Measurements from ENCODE around the gene GADD45GIP1. TPM values are rescaled to one million over a fixed set of nuclear protein-coding genes. Genes with fewer than 3 reads are reported as not detected.

The GADD45GIP1 gene
- polyA plus RNA-seq, 1 of the 3 experiments (the other 2 are of a cell fraction): 91.8 TPM

- H3K79me2 ChIP-seq (ENCODE audit: insufficient read depth): no peaks in the 10 kb centered on the region
- DNase-seq: peak; percentile 89
- H3K9me3 ChIP-seq: no peaks in the 10 kb centered on the region
- H3F3A ChIP-seq (replicated peaks; ENCODE audit: insufficient read depth): peaks cover 13% of the 10 kb centered on the region
- peak overlapping the region; percentile 68; the same call in 1 of the 2 replicates for H3K9ac ChIP-seq
- no peaks in the 10 kb centered on the region for H4K20me1 ChIP-seq (ENCODE audit: insufficient read depth)
- H3K27ac ChIP-seq (ENCODE audit: low read depth in 2 of 2, low read length in 1 of 2): peak overlapping the region; percentile 59 to 75
- ChIA-PET POLR2A (interaction anchor here (0.8 to 2.0 kb wide), 15 partner anchors 9 to 190 kb away, joined by 3 to 17 read pairs (median 4); partner anchors contain the start of genes CALR, GADD45GIP1 and RAD23A), CTCF (interaction anchor here (0.7 to 24.6 kb wide), 86 partner anchors 11 to 871 kb away, joined by 3 to 603 read pairs (median 6); partner anchors contain the start of genes CALR, DNASE2, FARSA and GADD45GIP1)
- peak overlapping the region; percentile 96 for H2AFZ ChIP-seq (ENCODE audit: low read depth)
- WGBS (ENCODE audit: low lambda C conversion rate): 6% methylated on average over 14 of the region's 34 CpGs
- H3K27me3 ChIP-seq (ENCODE audit: insufficient read depth): no peaks in the 10 kb centered on the region
- peaks cover 6 to 14% of the 10 kb centered on the region in 2 experiments; a peak in 3 of 4 replicates for H3K4me1 ChIP-seq (ENCODE audit: control insufficient read depth in 1 of 2, insufficient read depth in 2 of 2, low read depth in 1 of 2, low read length in 1 of 2)
- H3K36me3 ChIP-seq (replicated peaks in 1 of 2; ENCODE audit: control insufficient read depth in 1 of 2, insufficient read depth in 2 of 2, low read length in 1 of 2): no peaks in the 10 kb centered on the region
- H3K4me2 ChIP-seq: peak overlapping the region; percentile 83
- peak overlapping the region; percentile 48 to 63 for H3K4me3 ChIP-seq (ENCODE audit: low read depth in 2 of 2, low read length in 1 of 2)
- no peaks in the 10 kb centered on the region for H3K9me2 ChIP-seq
- no peak for TF ChIP-seq NFIC (IDR thresholded peaks at IDR 0.05; ENCODE audit: borderline replicate concordance)
- no peak for TF ChIP-seq TCF12 (IDR thresholded peaks at IDR 0.05)
- TF ChIP-seq CHD2 (IDR thresholded peaks at IDR 0.05; ENCODE audit: low read length, partially characterized antibody): no peak
- TF ChIP-seq RXRA (IDR thresholded peaks at IDR 0.05; ENCODE audit: borderline replicate concordance, low read depth): no peak
- TF ChIP-seq EP300 (IDR thresholded peaks at IDR 0.05; ENCODE audit: borderline replicate concordance in 1 of 2, low read depth in 1 of 2, low read length in 1 of 2): no peak
- TF ChIP-seq YY1 (IDR thresholded peaks at IDR 0.05; ENCODE audit: low read depth): 0 out of 2 replicates have a peak, but pooled peaks have one; percentile 10
- TF ChIP-seq TEAD4 (IDR thresholded peaks at IDR 0.05; ENCODE audit: borderline replicate concordance, insufficient read depth): no peak
- peak; percentile 61; the same call in 1 of the 2 replicates for TF ChIP-seq SMC3 (IDR thresholded peaks at IDR 0.05; ENCODE audit: low read depth, low read length)
- no peak for TF ChIP-seq NRF1 (IDR thresholded peaks at IDR 0.05; ENCODE audit: low read depth, low read length)
- TF ChIP-seq ELF1 (IDR thresholded peaks at IDR 0.05): no peak
- no peak for TF ChIP-seq USF1 (IDR thresholded peaks at IDR 0.05; ENCODE audit: borderline replicate concordance, low read depth)
- no peak for TF ChIP-seq USF2 (IDR thresholded peaks at IDR 0.05; ENCODE audit: borderline replicate concordance, low read depth, low read length)
- TF ChIP-seq RFX5 (IDR thresholded peaks at IDR 0.05; ENCODE audit: low read length): no peak
- no peak for TF ChIP-seq JUND (IDR thresholded peaks at IDR 0.05)
- no peak for TF ChIP-seq FOSL2 (IDR thresholded peaks at IDR 0.05; ENCODE audit: borderline replicate concordance, low read depth)
- peak; percentile 19; the same call in 1 of the 2 replicates for TF ChIP-seq TAF1 (IDR thresholded peaks at IDR 0.05; ENCODE audit: borderline replicate concordance, low read depth, low read length)
- TF ChIP-seq CTCF (IDR thresholded peaks at IDR 0.05): peak; percentile 78
- TF ChIP-seq MAX (IDR thresholded peaks at IDR 0.05; ENCODE audit: low read depth): 0 out of 2 replicates have a peak, but pooled peaks have one; percentile 28
- TF ChIP-seq GABPA (IDR thresholded peaks at IDR 0.05; ENCODE audit: low read depth): no peak
- TF ChIP-seq POLR2AphosphoS5 (IDR thresholded peaks at IDR 0.05; ENCODE audit: low read depth, low read length): no peak
- no peak for TF ChIP-seq FOXJ3 (CRISPR knock-in tag; IDR thresholded peaks at IDR 0.05)
- TF ChIP-seq GATA2 (CRISPR knock-in tag; IDR thresholded peaks at IDR 0.05): no peak
- no peak; the same call in 1 of the 2 replicates for TF ChIP-seq RCOR1 (IDR thresholded peaks at IDR 0.05; ENCODE audit: low read length)
- no peak for TF ChIP-seq SIN3A (IDR thresholded peaks at IDR 0.05; ENCODE audit: borderline replicate concordance, low read depth, low read length)
- TF ChIP-seq REST (IDR thresholded peaks at IDR 0.05; ENCODE audit: low read depth, low read length): no peak
- no peak for TF ChIP-seq FOXM1 (IDR thresholded peaks at IDR 0.05; ENCODE audit: low read depth)
- TF ChIP-seq RAD21 (IDR thresholded peaks at IDR 0.05; ENCODE audit: low read length): peak; percentile 79
Measured at GRCh38 chr19:12965017-12965811, 8.2 kb upstream of the GADD45GIP1 start.
